ENCODE results near the gene AHSA1. TPM values are rescaled to one million over a fixed set of nuclear protein-coding genes. Genes with fewer than 3 reads are reported as not detected.
"Not testable (repeated sequence)": the region's sequence is repeated elsewhere in the genome, so short reads cannot be mapped to it uniquely, and the experiment has no call there.

AHSA1 gene
- total RNA-seq (100 to 1,000 TPM; 307 to 324 TPM), polyA plus RNA-seq (134 TPM)

DNA sequence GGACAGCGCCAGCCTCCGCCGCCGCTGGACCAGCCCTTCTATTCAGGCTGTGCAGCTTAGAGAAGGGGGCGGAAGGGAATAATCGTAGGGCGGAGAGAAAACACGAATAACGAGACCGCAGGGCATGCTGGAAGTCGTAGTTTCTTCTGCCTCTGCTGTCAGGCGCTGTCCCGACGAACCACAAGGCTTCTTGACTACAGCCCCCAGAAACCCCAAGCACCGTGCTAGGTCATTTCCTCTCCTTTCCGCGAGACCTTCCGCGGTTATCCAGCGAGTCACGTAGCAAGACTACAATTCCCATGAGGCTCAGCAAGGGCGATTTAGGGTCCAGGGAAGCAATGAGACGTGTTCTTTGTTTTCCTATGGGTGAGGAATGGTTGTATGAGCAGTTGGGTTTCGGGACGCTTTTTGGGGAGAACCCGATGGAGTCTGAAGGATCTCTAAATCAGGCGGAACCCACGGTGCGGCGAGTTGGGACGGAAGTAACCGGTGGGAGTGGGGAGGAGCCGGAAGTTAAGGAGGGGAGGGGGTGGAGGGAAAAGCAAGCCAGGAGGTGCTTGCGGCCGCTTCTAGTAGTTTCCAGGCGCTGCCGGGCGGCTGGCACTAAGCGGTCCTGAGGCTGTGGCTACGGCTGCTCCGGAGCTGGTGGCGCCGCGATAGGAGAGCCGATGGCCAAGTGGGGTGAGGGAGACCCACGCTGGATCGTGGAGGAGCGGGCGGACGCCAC, at the start of gene AHSA1, which contains the start of gene VIPAS39:
TSS of gene AHSA1 (plus strand) at position 572 of the 727 bp plus-strand sequence. CDS start at position 669, 97 bp downstream.
TSS of gene VIPAS39 (minus strand) at position 80 of the 727 bp plus-strand sequence. CDS start 3,499 bp downstream, outside the sequence.
- Mint-ChIP-seq H3K27ac (peak within 1 kb of the TSS; percentile 91 to 100 (median 100)), H3K9me3 (no peaks in the 10 kb centered on the region), H3K27me3 (no peaks in the 10 kb centered on the region), H3K4me1 (peaks cover 31 to 66% (median 42%) of the 10 kb centered on the region in 3 donors), H3K36me3 (peaks cover 0 to 56% (median 22%) of the 10 kb centered on the region in 3 donors), H3K4me3 (peak within 1 kb of the TSS; percentile 98 to 100 (median 100))
- H3K36me3 ChIP-seq (ENCODE audit: insufficient read depth, low read length), result peaks cover 33% of the 10 kb centered on the region
- no peaks in the 10 kb centered on the region for H3K9me3 ChIP-seq (ENCODE audit: low read length)
- no peaks in the 10 kb centered on the region for H3K27me3 ChIP-seq (ENCODE audit: insufficient read depth, low read length, poor library complexity, severe bottlenecking)
- ChIA-PET CTCF (no interaction called here), POLR2A (interaction anchor here (0.6 to 1.0 kb wide), 3 partner anchors 12 to 342 kb away, joined by 3 to 5 read pairs (median 3); partner anchors contain the start of genes ADCK1 and GSTZ1)
- H3K4me1 ChIP-seq (ENCODE audit: insufficient read depth, low read length), result peaks cover 26% of the 10 kb centered on the region
- H3K4me3 ChIP-seq (ENCODE audit: low read length), result peak within 1 kb of the TSS; percentile 100
- peak; percentile 88 to 96 (median 96) for DNase-seq
- peak within 1 kb of the TSS; percentile 90 for H3K27ac ChIP-seq (ENCODE audit: low read depth, low read length)

DNA sequence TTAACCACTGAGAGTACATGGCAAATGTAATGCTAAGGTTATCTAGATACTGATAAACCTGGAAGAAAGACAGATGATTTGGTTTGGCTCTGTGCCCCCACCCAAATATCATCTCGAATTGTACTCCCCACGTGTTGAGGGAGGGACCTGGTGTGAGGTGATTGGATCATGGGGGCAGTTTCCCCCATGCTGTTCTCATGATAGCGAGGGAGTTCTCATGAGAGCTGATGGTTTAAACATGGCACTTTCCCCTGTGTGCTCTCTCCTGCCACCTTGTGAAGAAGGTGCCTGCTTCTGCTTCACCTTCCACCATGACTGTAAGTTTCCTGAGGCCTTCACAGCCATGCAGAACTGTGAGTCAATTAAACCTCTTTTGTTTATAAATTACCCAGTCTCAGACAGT, 48.8 kb upstream of the AHSA1 start:
- CTCF ChIA-PET, result no interaction called here
- no peaks in the 10 kb centered on the region for H3K36me3 ChIP-seq (ENCODE audit: insufficient read depth, low read length)
- no peaks in the 10 kb centered on the region for H3K9me3 ChIP-seq (ENCODE audit: low read length)
- H3K4me3 ChIP-seq (ENCODE audit: low read length), result no peak overlapping the region
- Mint-ChIP-seq H3K9me3 (no peaks in the 10 kb centered on the region), H3K36me3 (no peaks in the 10 kb centered on the region), H3K27ac (peak overlapping the region in 1 of 8 donors; percentile 5), H3K27me3 (no peaks in the 10 kb centered on the region), H3K4me1 (peaks cover 0 to 9% (median 5%) of the 10 kb centered on the region in 3 donors), H3K4me3 (no peak overlapping the region)
- no peaks in the 10 kb centered on the region for H3K4me1 ChIP-seq (ENCODE audit: insufficient read depth, low read length)
- H3K27me3 ChIP-seq (ENCODE audit: insufficient read depth, low read length, poor library complexity, severe bottlenecking), result no peaks in the 10 kb centered on the region
- no peak for DNase-seq
- H3K27ac ChIP-seq (ENCODE audit: low read depth, low read length), result no peak overlapping the region
- POLR2A ChIA-PET, result no interaction called here

DNA sequence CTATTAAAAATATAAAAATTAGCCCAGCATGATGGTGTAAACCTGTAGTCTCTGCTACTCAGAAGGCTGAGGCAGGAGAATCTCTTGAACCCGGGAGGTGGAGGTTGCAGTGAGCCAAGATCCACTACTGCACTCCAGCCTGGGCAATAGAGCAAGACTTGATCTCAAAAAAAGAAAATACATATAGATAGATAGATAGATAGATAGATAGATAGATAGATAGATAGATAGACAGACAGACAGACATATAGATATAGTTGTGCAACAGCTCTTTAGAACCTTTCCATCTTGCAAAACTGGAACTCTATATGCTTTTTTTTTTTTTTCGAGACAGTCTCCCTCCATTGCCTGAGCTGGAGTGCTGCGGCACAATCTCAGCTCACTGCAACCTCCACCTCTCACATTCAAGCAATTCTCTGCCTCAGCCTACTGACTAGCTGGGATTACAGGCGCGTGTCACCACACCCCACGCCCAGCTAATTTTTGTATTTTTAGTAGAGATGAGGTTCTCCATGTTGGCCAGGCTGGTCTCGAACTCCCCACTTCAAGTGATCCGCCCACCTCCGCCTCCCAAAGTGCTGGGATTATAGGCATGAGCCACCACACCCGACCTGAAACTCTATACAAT, 42.4 kb upstream of the AHSA1 start:
- H3K27me3 Mint-ChIP-seq; H3K27ac ChIP-seq (ENCODE audit: low read depth, low read length); H3K36me3 ChIP-seq (ENCODE audit: insufficient read depth, low read length); H3K4me3 ChIP-seq (ENCODE audit: low read length); H3K9me3 ChIP-seq (ENCODE audit: low read length); H3K4me1 Mint-ChIP-seq; H3K27me3 ChIP-seq (ENCODE audit: insufficient read depth, low read length, poor library complexity, severe bottlenecking); DNase-seq; H3K4me3 Mint-ChIP-seq; POLR2A ChIA-PET; CTCF ChIA-PET; H3K4me1 ChIP-seq (ENCODE audit: insufficient read depth, low read length); H3K27ac Mint-ChIP-seq: not testable (repeated sequence)
- Mint-ChIP-seq H3K9me3 (peaks cover 11 to 24% (median 21%) of the 10 kb centered on the region in 5 donors), H3K36me3 (peaks cover 0 to 15% (median 9%) of the 10 kb centered on the region in 3 donors)

DNA sequence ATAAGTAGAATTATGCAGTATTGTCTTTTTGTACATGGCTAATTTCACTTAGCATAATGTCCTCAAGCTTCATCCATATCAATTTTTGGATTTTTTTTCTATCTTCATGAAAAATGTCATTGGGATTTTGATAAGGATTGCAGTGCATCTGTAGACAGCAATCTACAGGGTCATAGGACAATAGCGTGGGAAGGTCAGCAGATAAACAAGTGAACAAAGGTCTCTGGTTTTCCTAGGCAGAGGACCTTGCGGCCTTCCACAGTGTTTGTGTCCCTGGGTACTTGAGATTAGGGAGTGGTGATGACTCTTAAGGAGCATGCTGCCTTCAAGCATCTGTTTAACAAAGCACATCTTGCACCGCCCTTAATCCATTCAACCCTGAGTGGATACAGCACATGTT, 41.8 kb upstream of the AHSA1 start:
- H3K9me3 ChIP-seq (ENCODE audit: low read length); H3K27me3 Mint-ChIP-seq; H3K4me3 ChIP-seq (ENCODE audit: low read length); H3K27ac Mint-ChIP-seq; CTCF ChIA-PET; H3K4me1 ChIP-seq (ENCODE audit: insufficient read depth, low read length); DNase-seq; H3K27ac ChIP-seq (ENCODE audit: low read depth, low read length); H3K36me3 ChIP-seq (ENCODE audit: insufficient read depth, low read length); POLR2A ChIA-PET; H3K27me3 ChIP-seq (ENCODE audit: insufficient read depth, low read length, poor library complexity, severe bottlenecking); H3K4me1 Mint-ChIP-seq; H3K4me3 Mint-ChIP-seq: not testable (repeated sequence)
- peaks cover 11 to 30% (median 24%) of the 10 kb centered on the region in 5 donors for H3K9me3 Mint-ChIP-seq
- peaks cover 0 to 19% (median 12%) of the 10 kb centered on the region in 3 donors for H3K36me3 Mint-ChIP-seq

DNA sequence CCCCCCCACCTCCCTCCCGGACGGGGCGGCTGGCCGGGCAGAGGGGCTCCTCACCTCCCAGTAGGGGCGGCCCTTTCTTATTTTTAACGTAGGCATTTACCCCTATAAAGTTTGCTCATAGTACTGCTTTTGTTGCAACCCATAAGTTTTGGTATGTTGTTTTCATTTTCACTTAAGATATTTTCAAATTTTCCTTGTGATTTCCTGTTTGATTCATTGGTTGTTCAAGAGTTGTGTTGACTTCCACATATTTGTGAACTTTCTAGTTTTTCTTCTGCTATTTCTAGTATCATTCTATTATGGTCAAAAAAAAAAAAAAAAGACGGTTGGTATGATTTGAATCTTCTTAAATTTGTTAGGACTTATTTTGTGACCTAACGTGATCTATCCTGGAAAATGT, 41.1 kb upstream of the AHSA1 start:
- ChIA-PET POLR2A (no interaction called here), CTCF (no interaction called here)
- Mint-ChIP-seq H3K36me3 (peaks cover 6 to 26% (median 19%) of the 10 kb centered on the region in 3 donors), H3K4me3 (no peak overlapping the region), H3K9me3 (peaks cover 18 to 36% (median 31%) of the 10 kb centered on the region in 5 donors), H3K27me3 (no peaks in the 10 kb centered on the region), H3K4me1 (no peaks in the 10 kb centered on the region), H3K27ac (no peak overlapping the region)
- Histone ChIP-seq H3K27ac (ENCODE audit: low read depth, low read length) (no peak overlapping the region), H3K4me1 (ENCODE audit: insufficient read depth, low read length) (no peaks in the 10 kb centered on the region), H3K27me3 (ENCODE audit: insufficient read depth, low read length, poor library complexity, severe bottlenecking) (no peaks in the 10 kb centered on the region), H3K9me3 (ENCODE audit: low read length) (no peaks in the 10 kb centered on the region), H3K36me3 (ENCODE audit: insufficient read depth, low read length) (no peaks in the 10 kb centered on the region), H3K4me3 (ENCODE audit: low read length) (no peak overlapping the region)
- no peak for DNase-seq

DNA sequence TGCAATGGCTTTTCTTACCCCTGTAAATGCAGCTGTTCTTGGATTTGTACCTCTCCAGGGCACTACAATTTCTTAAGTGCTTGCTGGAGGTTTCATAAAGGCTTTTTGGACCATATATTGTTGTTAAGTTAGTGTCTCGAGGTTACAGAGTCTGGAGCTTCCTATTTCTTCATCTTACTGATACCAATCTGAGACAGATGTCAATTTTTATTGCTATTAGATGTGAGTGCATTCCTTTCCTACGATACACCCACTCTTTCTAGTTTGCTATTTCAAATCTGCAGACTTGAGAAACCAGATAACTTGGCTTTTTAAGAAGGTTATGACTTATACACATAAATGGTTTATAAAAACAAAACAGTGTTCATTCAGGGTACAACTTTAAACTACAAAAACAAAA, 36.7 kb upstream of the AHSA1 start:
- Histone ChIP-seq H3K4me1 (ENCODE audit: insufficient read depth, low read length) (no peaks in the 10 kb centered on the region), H3K36me3 (ENCODE audit: insufficient read depth, low read length) (no peaks in the 10 kb centered on the region), H3K9me3 (ENCODE audit: low read length) (no peaks in the 10 kb centered on the region), H3K4me3 (ENCODE audit: low read length) (no peak overlapping the region), H3K27me3 (ENCODE audit: insufficient read depth, low read length, poor library complexity, severe bottlenecking) (no peaks in the 10 kb centered on the region), H3K27ac (ENCODE audit: low read depth, low read length) (no peak overlapping the region)
- Mint-ChIP-seq H3K27me3 (no peaks in the 10 kb centered on the region), H3K4me3 (no peak overlapping the region), H3K36me3 (peaks cover 23 to 61% (median 60%) of the 10 kb centered on the region in 3 donors), H3K9me3 (peaks cover 19 to 37% (median 31%) of the 10 kb centered on the region in 5 donors), H3K27ac (no peak overlapping the region), H3K4me1 (no peaks in the 10 kb centered on the region)
- ChIA-PET CTCF (no interaction called here), POLR2A (interaction anchor here (0.6 kb wide), 1 partner anchor 80 kb away, joined by 6 read pairs; no protein-coding TSS in a partner anchor)
- no peak for DNase-seq

DNA sequence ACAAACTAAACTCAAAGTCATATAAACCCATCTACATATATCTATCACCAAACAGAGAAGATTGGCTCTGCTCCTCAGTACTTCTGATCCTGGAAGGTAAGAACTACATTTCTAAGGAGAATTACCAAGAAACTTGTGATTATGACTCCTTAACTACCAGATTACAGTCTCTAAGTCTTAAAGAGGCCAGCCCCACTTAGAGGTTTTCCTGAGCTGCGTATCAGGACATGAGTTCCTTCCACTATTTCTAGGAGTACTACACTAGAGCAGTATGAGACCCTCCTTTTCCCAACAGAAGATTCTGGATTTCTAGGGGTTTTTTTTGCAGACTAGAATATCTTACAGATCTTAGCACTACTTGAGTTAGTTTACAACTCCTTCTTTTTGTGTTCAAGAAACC, 34.5 kb upstream of the AHSA1 start, which contains the start of gene NOXRED1:
TSS of gene NOXRED1 (minus strand) at position 101 of the 400 bp plus-strand sequence. CDS start 634 bp downstream, outside the sequence.
- CTCF ChIA-PET, result no interaction called here
- H3K36me3 ChIP-seq (ENCODE audit: insufficient read depth, low read length), result peaks cover 22% of the 10 kb centered on the region
- no peak for DNase-seq
- H3K4me1 ChIP-seq (ENCODE audit: insufficient read depth, low read length), result no peaks in the 10 kb centered on the region
- no peaks in the 10 kb centered on the region for H3K9me3 ChIP-seq (ENCODE audit: low read length)
- Mint-ChIP-seq H3K4me3 (no peak within 1 kb of the TSS), H3K27me3 (no peaks in the 10 kb centered on the region), H3K9me3 (peaks cover 16 to 31% (median 23%) of the 10 kb centered on the region in 5 donors), H3K4me1 (no peaks in the 10 kb centered on the region), H3K27ac (no peak within 1 kb of the TSS), H3K36me3 (peaks cover 44 to 83% (median 79%) of the 10 kb centered on the region in 3 donors)
- no peak within 1 kb of the TSS for H3K27ac ChIP-seq (ENCODE audit: low read depth, low read length)
- POLR2A ChIA-PET, result no interaction called here
- H3K4me3 ChIP-seq (ENCODE audit: low read length), result no peak within 1 kb of the TSS
- H3K27me3 ChIP-seq (ENCODE audit: insufficient read depth, low read length, poor library complexity, severe bottlenecking), result no peaks in the 10 kb centered on the region

DNA sequence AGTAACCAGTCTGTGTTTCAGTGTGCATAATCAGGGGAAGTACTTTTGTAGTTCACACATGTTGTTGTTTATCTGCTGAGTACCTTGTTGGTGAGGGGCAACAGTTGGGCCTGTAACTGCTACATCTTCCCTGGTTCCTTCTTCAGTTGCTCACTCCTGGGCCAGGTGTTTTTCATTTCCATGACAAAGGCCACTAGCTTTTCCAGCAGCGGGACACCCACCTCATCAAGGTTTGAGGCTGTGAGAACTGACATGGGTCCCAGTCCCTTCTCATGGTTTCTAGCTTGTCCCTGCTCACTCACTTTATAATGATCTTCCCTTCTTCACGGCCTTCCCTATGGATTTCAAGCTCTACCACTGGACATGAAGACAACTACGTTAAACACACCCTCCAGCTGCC, 33.0 kb upstream of the AHSA1 start:
- peaks cover 35% of the 10 kb centered on the region for H3K36me3 ChIP-seq (ENCODE audit: insufficient read depth, low read length)
- no peak for DNase-seq
- Mint-ChIP-seq H3K36me3 (peaks cover 57 to 92% (median 83%) of the 10 kb centered on the region in 3 donors), H3K4me3 (no peak overlapping the region), H3K27me3 (no peaks in the 10 kb centered on the region), H3K27ac (no peak overlapping the region), H3K9me3 (peaks cover 7 to 19% (median 14%) of the 10 kb centered on the region in 5 donors), H3K4me1 (no peaks in the 10 kb centered on the region)
- no peaks in the 10 kb centered on the region for H3K4me1 ChIP-seq (ENCODE audit: insufficient read depth, low read length)
- H3K27ac ChIP-seq (ENCODE audit: low read depth, low read length), result no peak overlapping the region
- no peaks in the 10 kb centered on the region for H3K9me3 ChIP-seq (ENCODE audit: low read length)
- H3K4me3 ChIP-seq (ENCODE audit: low read length), result no peak overlapping the region
- POLR2A ChIA-PET, result no interaction called here
- CTCF ChIA-PET, result no interaction called here
- no peaks in the 10 kb centered on the region for H3K27me3 ChIP-seq (ENCODE audit: insufficient read depth, low read length, poor library complexity, severe bottlenecking)
